Sciatic nerve (tissue), 2 donors: ENCODE measurements around the gene MCHR1. TPM values are rescaled to one million over a fixed set of nuclear protein-coding genes. Genes with fewer than 3 reads are reported as not detected.
"Not testable (repeated sequence)": the region's sequence is repeated elsewhere in the genome, so short reads cannot be mapped to it uniquely, and the experiment has no call there.

Experiments
- ATAC-seq: fragments of 200-7000 bp; cut with Tn5 transposase; one replicate; pipeline ENCODE4 v1.9.1; 2020; ENCODE audit warnings: mild to moderate bottlenecking, moderate library complexity
- DNase-seq: peaks from one replicate; pipeline ENCODE4 v3.0.0-alpha.2; 2020; ENCODE audit warnings: low spot score
- intact Hi-C: fragments of 100-400 bp; cut with DNase I; formaldehyde crosslinking; loops from one replicate; pipeline ENCODE4 v1.14.2; 2022
- total RNA-seq: library from RNA; stranded (reverse); fragmentation: NEBNext Ultra II Directional; extraction: Animal tissue kit (Norgen Biotek cat#: 25700); gene quantifications from one replicate; pipeline ENCODE4 v1.2.1, GENCODE V29; 2021
- donor health status: DM: no; HTN: no; CAD: no.
- donor health status: DM: no; HTN: no; CAD: no.

Gene MCHR1
- total RNA-seq, 1 donor from 2014 or later = 0.76 TPM

- intact Hi-C loops = no loop called here
- ATAC-seq (no peak), DNase-seq (no peak)
Measured at GRCh38 chr22:40680819-40681183, 1.5 kb downstream of the MCHR1 start.

DNA sequence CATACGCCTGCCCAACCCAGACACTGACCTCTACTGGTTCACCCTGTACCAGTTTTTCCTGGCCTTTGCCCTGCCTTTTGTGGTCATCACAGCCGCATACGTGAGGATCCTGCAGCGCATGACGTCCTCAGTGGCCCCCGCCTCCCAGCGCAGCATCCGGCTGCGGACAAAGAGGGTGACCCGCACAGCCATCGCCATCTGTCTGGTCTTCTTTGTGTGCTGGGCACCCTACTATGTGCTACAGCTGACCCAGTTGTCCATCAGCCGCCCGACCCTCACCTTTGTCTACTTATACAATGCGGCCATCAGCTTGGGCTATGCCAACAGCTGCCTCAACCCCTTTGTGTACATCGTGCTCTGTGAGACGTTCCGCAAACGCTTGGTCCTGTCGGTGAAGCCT is 2.2 kb downstream of the MCHR1 start:
- DNase-seq (no peak), ATAC-seq (no peak)
- intact Hi-C loops = no loop called here

- intact Hi-C loops = no loop called here
- ATAC-seq = no peak
- DNase-seq = no peak
Measured at GRCh38 chr22:40684728-40685127, 5.4 kb downstream of the MCHR1 start.

GRCh38 chr22:40685406-40685805 is 6.1 kb downstream of the MCHR1 start:
- ATAC-seq = no peak
- DNase-seq = no peak
- intact Hi-C loops = no loop called here

- ATAC-seq (no peak), DNase-seq (no peak)
- intact Hi-C loops = no loop called here
Measured at GRCh38 chr22:40687706-40688105, 8.4 kb downstream of the MCHR1 start.

GRCh38 chr22:40690370-40690769 is 11.1 kb downstream of the MCHR1 start:
- intact Hi-C loops = no loop called here
- no peak for ATAC-seq
- DNase-seq = no peak

DNA sequence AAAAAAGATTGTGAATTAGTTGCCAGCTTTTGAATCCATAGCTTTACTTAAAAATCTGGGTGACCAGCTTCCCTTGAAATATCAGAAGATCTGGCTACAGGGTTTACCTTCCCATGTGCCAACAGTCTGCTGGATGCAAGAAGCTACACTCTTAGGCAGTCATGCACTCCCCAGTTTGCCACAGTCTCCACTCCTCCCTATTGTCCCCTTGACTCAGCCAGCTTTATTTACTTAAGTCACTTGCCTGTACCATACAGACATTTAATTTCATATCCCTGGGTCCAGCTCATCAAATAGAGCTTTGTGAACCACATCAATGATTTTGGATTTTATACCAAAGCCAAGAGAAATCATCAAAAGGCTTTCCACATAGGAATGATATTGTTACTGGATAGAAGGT is 12.2 kb downstream of the MCHR1 start:
- ATAC-seq (no peak), DNase-seq (no peak)
- intact Hi-C loops = no loop called here

DNA sequence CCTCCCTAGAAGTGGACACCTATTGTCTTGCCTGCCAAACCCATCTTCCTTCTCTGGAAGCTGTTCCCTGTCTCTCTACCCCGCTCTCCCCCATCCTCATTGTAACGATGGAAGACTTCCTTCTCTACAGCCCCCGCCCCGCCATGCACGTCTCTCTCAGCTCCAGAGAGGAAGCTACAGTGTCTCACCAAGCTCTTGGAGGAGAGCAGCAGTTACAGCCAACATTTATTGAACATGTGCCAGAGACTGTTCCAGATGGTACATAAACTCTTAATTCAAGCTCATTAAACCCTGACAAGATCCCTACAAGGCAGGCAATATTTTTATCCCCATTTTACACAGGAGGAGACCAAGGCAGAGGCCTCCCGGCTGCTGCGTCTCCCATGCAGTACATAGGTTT is 15.1 kb downstream of the MCHR1 start:
- intact Hi-C loops = no loop called here
- DNase-seq (no peak), ATAC-seq (no peak)

DNA sequence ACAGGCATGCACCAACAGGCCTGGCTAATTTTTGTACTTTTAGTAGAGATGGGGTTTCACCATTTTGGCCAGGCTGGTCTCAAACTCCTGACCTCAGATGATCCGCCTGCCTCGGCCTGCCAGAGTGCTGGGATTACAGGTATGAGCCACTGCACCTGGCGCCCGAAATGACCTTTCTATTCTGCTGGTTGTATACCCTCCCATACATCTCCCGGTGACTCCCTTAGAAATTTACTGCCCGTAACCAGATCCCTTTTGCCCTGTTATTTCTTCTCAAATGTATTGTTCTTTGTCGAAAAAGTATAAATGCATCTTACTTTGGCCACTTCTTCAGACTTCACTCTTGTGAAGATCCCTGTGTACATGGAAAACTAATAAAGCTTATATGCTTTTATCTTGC is 22.0 kb downstream of the MCHR1 start:
- intact Hi-C loops = no loop called here
- DNase-seq (no peak), ATAC-seq (no peak)

DNA sequence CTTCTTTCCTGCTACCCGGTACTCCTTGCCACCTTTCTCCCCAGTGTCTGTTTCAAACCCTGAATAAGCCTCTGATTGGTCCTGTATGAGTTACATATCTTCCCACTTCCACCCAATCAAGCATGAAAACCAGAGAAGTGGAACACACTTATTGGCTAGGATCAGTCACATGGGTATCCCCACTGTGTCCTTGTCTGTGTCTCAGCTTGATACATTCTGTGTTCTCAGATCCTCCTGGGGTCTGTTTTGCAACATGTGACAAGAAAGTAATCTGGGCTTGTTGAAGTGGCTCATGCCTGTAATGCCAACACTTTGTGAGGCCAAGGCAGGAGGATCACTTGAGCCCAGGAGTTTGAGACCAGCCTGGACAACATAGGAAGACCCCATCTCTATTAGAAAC is 23.9 kb downstream of the MCHR1 start:
- DNase-seq = no peak
- intact Hi-C loops = no loop called here
- ATAC-seq = no peak

DNA sequence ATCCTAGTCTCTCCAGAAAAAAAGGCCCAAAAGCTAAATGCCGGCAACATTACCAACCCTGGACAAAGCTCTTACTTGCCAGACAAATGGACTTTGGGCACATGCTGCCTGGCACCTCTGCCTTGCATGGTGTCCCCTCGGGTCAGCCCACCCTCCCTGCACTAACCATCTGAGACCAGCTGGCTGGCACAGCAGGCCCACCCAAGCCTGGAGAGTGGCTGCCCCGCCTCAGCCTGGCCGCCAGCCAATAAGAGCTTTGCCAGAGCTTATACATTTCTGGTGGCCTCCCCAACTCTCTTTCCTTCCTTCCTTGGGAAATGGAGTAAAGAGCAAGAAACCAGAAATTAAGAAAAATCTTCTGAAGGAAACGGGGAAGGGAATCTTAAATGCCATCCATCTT is 24.5 kb downstream of the MCHR1 start:
- no peak for ATAC-seq
- intact Hi-C loops = no loop called here

DNA sequence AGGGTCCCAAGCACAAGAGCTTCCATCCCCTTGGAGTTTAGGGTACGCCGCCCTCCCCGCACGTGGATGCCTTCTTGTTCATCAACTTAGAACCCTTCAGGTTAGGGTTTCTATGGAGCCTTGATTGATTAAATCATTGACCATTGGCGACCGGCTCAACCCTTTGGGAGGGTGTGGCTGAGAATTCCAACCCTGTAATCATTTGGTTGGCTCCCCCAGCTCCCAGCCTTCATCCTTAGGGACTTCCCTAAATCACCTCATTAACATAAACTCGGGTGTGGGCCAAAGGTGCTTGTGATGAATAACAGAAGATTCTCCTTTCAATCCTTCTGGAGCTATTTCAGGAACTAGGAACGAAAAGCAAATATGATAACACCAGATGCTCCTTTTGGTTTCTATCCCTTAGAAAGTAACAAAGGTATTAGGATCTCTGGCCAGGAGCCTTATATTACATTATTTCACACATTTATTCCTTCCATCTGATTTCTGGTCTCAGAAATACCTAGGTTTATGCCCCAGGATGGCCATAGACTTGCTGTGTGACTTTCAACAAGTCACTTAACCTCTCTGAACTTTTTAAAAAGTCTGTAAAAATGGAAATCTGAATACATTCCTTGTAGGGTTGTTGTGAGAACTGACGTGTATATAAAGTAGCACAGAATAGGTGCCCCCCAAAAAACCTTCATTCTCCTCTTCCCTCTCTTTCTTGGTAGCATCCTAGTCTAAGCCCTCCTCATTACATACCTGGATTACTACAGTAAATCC is 26.8 kb downstream of the MCHR1 start:
- DNase-seq (no peak), ATAC-seq (no peak)
- intact Hi-C loops = no loop called here

More for the DNA sequence above, 24.5 kb downstream of the MCHR1 start:
- DNase-seq = no peak

- DNase-seq = no peak
- ATAC-seq = no peak
- intact Hi-C loops = no loop called here
Measured at GRCh38 chr22:40707154-40707553, 27.9 kb downstream of the MCHR1 start.

DNA sequence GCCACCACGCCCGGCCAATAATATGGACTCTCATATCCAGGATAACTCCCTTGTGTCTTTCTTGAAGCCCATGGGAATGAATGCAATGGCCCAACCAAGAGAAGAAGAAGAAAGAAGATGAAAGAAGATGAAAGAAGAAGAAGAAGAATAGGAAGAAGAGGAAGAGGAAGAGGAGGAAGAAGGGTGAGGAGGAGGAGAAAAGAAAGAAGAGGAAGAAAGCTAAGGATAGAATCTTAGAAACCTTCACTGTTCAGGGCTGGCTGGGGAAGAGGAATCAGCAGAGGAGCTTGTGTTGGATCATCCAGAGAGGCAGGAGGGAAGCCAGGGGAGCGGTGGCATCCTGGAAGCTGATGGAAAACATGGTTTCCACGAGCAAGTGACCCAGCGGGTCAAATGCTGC is 28.9 kb downstream of the MCHR1 start:
- intact Hi-C loops = no loop called here
- no peak for ATAC-seq

DNA sequence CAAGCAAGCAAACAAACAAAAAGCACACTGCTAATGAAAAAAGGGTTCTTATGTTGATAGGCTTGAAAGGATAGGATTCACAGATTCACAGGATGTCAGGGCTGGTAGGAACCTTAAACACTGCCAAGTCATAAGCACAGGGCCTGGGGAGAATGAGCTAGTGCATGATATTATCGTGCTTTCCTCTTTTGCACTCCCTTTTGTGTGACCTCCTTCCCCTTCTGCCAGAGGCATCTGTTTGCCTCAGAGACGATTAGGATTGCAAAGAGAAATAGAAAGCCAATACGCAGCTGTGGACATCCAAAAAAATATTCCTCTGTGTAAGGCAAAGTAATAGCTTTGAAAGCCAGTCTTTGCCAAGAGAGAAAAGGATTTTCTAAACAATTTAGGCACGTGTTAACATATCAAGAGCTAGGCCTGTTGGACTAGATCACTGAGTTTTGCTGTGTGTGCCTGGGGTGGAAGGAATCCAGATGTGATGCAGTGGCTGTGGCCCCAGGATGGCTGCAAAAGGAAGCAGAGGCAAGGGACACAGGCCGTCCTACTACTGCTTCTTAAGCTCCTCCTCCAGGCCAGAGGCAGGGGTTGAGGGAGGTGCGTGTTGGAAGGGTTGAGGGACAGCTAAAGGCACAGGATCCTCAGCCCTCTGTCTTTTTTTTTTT is 30.6 kb downstream of the MCHR1 start:
- intact Hi-C loops = no loop called here
- ATAC-seq (peak; percentile 83), DNase-seq (no peak)

More for the DNA sequence above, 28.9 kb downstream of the MCHR1 start:
- no peak for DNase-seq

DNA sequence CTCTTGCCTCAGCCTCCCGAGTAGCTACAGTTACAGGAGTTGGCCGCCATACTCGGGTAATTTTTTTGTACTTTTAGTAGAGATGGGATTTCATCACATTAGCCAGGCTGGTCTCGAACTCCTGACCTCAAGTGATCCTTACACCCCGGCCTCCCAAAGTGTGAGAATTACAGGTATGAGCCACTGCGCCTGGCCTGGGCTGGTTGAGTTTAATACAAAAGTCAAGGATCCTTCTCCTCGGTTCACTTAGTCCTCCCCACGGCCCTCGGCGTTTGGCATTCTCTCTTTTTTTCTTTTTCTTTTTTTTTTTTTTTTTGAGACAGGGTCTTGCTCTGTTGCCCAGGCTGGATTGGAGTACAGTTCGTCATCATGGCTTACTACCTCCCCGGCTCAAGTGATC is 33.0 kb downstream of the MCHR1 start:
- no peak for DNase-seq
- intact Hi-C loops = no loop called here
- ATAC-seq = no peak

GRCh38 chr22:40714499-40715337 is 35.4 kb downstream of the MCHR1 start:
- intact Hi-C loops = no loop called here
- ATAC-seq (no peak), DNase-seq (no peak)

DNA sequence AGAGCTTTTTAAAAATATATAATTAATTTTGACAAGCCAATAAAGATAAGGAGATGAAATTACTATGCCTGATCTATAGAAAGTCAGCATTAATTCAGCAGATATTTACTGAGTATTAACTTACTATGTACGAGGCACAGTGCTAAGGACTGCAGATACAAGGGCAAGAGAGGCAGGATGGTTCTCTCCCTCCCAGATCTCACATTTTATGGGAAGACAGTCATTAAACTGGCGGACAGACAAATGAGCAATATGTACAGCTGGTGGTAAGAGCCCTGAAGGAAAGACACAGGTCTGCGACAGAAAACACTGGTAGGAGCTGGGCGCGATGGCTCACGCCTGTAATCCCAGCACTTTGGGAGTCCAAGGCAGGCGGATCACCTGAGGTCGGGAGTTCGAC is 36.8 kb downstream of the MCHR1 start:
- ATAC-seq (no peak), DNase-seq (no peak)
- intact Hi-C loops = no loop called here

DNA sequence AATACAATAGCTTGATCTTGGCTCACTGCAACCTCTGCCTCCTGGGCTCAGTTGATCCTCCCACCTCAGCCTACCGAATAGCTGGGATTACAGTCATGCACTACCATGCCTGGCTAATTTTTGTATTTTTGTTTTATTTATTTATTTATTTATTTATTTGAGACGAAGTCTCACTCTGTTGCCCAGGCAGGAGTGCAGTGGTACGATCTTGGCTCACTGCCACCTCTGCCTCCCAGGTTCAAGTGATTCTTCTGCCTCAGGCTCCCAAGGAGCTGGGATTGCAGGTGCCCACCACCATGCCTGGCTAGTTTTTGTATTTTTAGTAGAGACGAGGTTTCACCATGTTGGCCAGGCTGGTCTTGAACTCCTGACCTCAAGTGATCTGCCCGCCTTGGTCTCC is 38.4 kb downstream of the MCHR1 start:
- DNase-seq, ATAC-seq, intact Hi-C loops: not testable (repeated sequence)
